H9 (cell line): ENCODE data around the gene PYHIN1. TPM values are rescaled to one million over a fixed set of nuclear protein-coding genes. Genes with fewer than 3 reads are reported as not detected.
"Not testable (repeated sequence)": the region's sequence is repeated elsewhere in the genome, so short reads cannot be mapped to it uniquely, and the experiment has no call there.

Source experiments
- DNase-seq: peaks from one replicate; pipeline ENCODE4 v3.0.0-alpha.2; 2017
- H2AFZ ChIP-seq: one replicate; pipeline ENCODE4 v1.6.1; 2013; ENCODE audit warnings: mild to moderate bottlenecking, low read length, control low read depth, moderate library complexity
- H2AK5ac ChIP-seq: 2 replicates; pipeline ENCODE4 v1.6.1; 2013; ENCODE audit warnings: low read length, control low read depth, mixed read lengths; ENCODE audit not compliant: insufficient read length
- H2BK120ac ChIP-seq: one replicate; pipeline ENCODE4 v1.6.1; 2013; ENCODE audit warnings: low read depth, mild to moderate bottlenecking, low read length, control low read depth, inconsistent platforms; ENCODE audit not compliant: poor library complexity, severe bottlenecking
- H2BK12ac ChIP-seq: 2 replicates; pipeline ENCODE4 v1.6.1; 2013; ENCODE audit warnings: low read length, control low read depth, mixed read lengths, low read depth; ENCODE audit not compliant: insufficient read length
- H2BK15ac ChIP-seq: 2 replicates; pipeline ENCODE4 v1.6.1; 2013; ENCODE audit warnings: low read depth, low read length, control low read depth
- H2BK20ac ChIP-seq: one replicate; pipeline ENCODE4 v1.6.1; 2013; ENCODE audit warnings: low read depth, mild to moderate bottlenecking, low read length, control low read depth, inconsistent platforms; ENCODE audit not compliant: poor library complexity, severe bottlenecking
- H2BK5ac ChIP-seq: 2 replicates; pipeline ENCODE4 v1.6.1; 2013; ENCODE audit warnings: low read length, control low read depth, mixed read lengths; ENCODE audit not compliant: insufficient read length
- H3K14ac ChIP-seq: 2 replicates; pipeline ENCODE4 v1.6.1; 2013; ENCODE audit warnings: low read length, control low read depth; ENCODE audit not compliant: insufficient read depth
- H3K18ac ChIP-seq: 2 replicates; pipeline ENCODE4 v1.6.1; 2013; ENCODE audit warnings: low read depth, mild to moderate bottlenecking, mixed read lengths, low read length, control low read depth; ENCODE audit not compliant: insufficient read length
- H3K23ac ChIP-seq: 2 replicates; pipeline ENCODE4 v1.6.1; 2013; ENCODE audit warnings: low read length, control low read depth, mixed read lengths, low read depth; ENCODE audit not compliant: insufficient read length
- H3K23me2 ChIP-seq: 2 replicates; pipeline ENCODE4 v1.6.1; 2013; ENCODE audit warnings: low read depth, mild to moderate bottlenecking, mixed read lengths, low read length, control low read depth; ENCODE audit not compliant: insufficient read length, poor library complexity, severe bottlenecking
- H3K27ac ChIP-seq: 2 replicates; pipeline ENCODE4 v1.5.1; 2013; ENCODE audit warnings: low read length, control low read depth, mixed read lengths, low read depth; ENCODE audit not compliant: insufficient read length
- H3K27me3 ChIP-seq: 2 replicates; pipeline ENCODE4 v1.6.1; 2013; ENCODE audit warnings: low read length, control low read depth, inconsistent platforms; ENCODE audit not compliant: insufficient read depth
- H3K4ac ChIP-seq: 2 replicates; pipeline ENCODE4 v1.6.1; 2013; ENCODE audit warnings: low read depth, mild to moderate bottlenecking, control low read depth, inconsistent platforms, low read length, moderate library complexity
- H3K4me1 ChIP-seq: 2 replicates; pipeline ENCODE4 v1.6.1; 2013; ENCODE audit warnings: low read length, control low read depth, inconsistent platforms; ENCODE audit not compliant: insufficient read depth
- H3K4me2 ChIP-seq: 2 replicates; pipeline ENCODE4 v1.6.1; 2013; ENCODE audit warnings: low read length, control low read depth, mixed read lengths; ENCODE audit not compliant: insufficient read length, insufficient read depth
- H3K56ac ChIP-seq: 2 replicates; pipeline ENCODE4 v1.6.1; 2013; ENCODE audit warnings: low read depth, mild to moderate bottlenecking, mixed read lengths, low read length, control low read depth; ENCODE audit not compliant: insufficient read length
- H3K79me1 ChIP-seq: 2 replicates; pipeline ENCODE4 v1.6.1; 2013; ENCODE audit warnings: low read depth, mild to moderate bottlenecking, moderate library complexity, low read length, control low read depth, inconsistent platforms; ENCODE audit not compliant: insufficient read depth, poor library complexity, severe bottlenecking
- H3K79me2 ChIP-seq: 2 replicates; pipeline ENCODE4 v1.6.1; 2013; ENCODE audit warnings: low read length, control low read depth, inconsistent platforms; ENCODE audit not compliant: insufficient read depth
- H3K9ac ChIP-seq: 2 replicates; pipeline ENCODE4 v1.6.1; 2013; ENCODE audit warnings: low read length, control low read depth, mixed read lengths; ENCODE audit not compliant: insufficient read length; ENCODE audit errors: extremely low read depth
- H3K9me3 ChIP-seq: one replicate; pipeline ENCODE4 v1.6.1; 2013; ENCODE audit warnings: low read depth, low read length, inconsistent platforms; ENCODE audit not compliant: control insufficient read depth
- H3T11ph ChIP-seq: one replicate; pipeline ENCODE4 v1.6.1; 2013; ENCODE audit warnings: mild to moderate bottlenecking, low read length, control low read depth, inconsistent platforms
- H4K20me1 ChIP-seq: one replicate; pipeline ENCODE4 v1.6.1; 2013; ENCODE audit not compliant: control insufficient read depth, insufficient read length, insufficient read depth
- H4K5ac ChIP-seq: 2 replicates; pipeline ENCODE4 v1.6.1; 2013; ENCODE audit warnings: low read depth, mild to moderate bottlenecking, mixed read lengths, low read length, control low read depth; ENCODE audit not compliant: insufficient read length
- H4K8ac ChIP-seq: replicated peaks from 2 replicates; pipeline ENCODE4 v1.6.1; 2013; ENCODE audit warnings: low read length, control low read depth, mixed read lengths, low read depth; ENCODE audit not compliant: insufficient read length
- H4K91ac ChIP-seq: 2 replicates; pipeline ENCODE4 v1.6.1; 2013; ENCODE audit warnings: low read depth, mild to moderate bottlenecking, moderate library complexity, mixed read lengths, low read length, control low read depth; ENCODE audit not compliant: insufficient read length
- H3K27ac Mint-ChIP-seq, 3 experiments: 2 replicates in 2 of 3; 3 replicates in 1 of 3; pipeline ENCODE4 v1.8.0; 2020 to 2021; ENCODE audit warnings: mixed read lengths in 3 of 3, mild to moderate bottlenecking in 1 of 3, moderate library complexity in 1 of 3
- H3K27me3 Mint-ChIP-seq: 2 replicates; pipeline ENCODE4 v1.8.0; 2021; ENCODE audit warnings: low read depth, mild to moderate bottlenecking, moderate library complexity, mixed read lengths
- H3K36me3 Mint-ChIP-seq, 3 experiments: 2 replicates in 2 of 3; 3 replicates in 1 of 3; pipeline ENCODE4 v1.8.0; 2020 to 2021; ENCODE audit warnings: low read depth in 3 of 3, mixed read lengths in 3 of 3; ENCODE audit not compliant: insufficient read depth in 1 of 3
- H3K4me1 Mint-ChIP-seq, 2 experiments: 2 replicates each; pipeline ENCODE4 v1.8.0; 2020; ENCODE audit warnings: mixed read lengths in 2 of 2
- H3K4me3 Mint-ChIP-seq, 2 experiments: 2 replicates in 1 of 2; 3 replicates in 1 of 2; pipeline ENCODE4 v1.8.0; 2020 to 2021; ENCODE audit warnings: mild to moderate bottlenecking in 2 of 2, mixed read lengths in 2 of 2, moderate library complexity in 1 of 2
- H3K9me3 Mint-ChIP-seq, 2 experiments: 2 replicates in 1 of 2; 3 replicates in 1 of 2; pipeline ENCODE4 v1.8.0; 2020; ENCODE audit warnings: mild to moderate bottlenecking in 2 of 2, mixed read lengths in 2 of 2, moderate library complexity in 1 of 2
- WGBS: extraction: QIAGEN DNeasy Blood & Tissue Kit; methylation state at CpG from one replicate; pipeline ENCODE4 v1.1.7; 2013; ENCODE audit warnings: missing lambda C conversion rate, low lambda C conversion rate, mixed read lengths; ENCODE audit not compliant: insufficient read length; ENCODE audit errors: extremely low coverage; 5-methylcytosine and 5-hydroxymethylcytosine counted together
- total RNA-seq: library from RNA; stranded (reverse); gene quantifications from 2 replicates; pipeline ENCODE4 v1.2.1, GENCODE V29; 2021
- TF ChIP-seq, protein P1 (sequence below): fragments of 200-600 bp; sonication (generic); conservative IDR thresholded peaks from 3 replicates; pipeline ENCODE4 v1.8.0; 2021; ENCODE audit warnings: antibody characterized with exemption, mild to moderate bottlenecking

PYHIN1 gene
- total RNA-seq, 1 experiment from 2014 or later = not detected

DNA sequence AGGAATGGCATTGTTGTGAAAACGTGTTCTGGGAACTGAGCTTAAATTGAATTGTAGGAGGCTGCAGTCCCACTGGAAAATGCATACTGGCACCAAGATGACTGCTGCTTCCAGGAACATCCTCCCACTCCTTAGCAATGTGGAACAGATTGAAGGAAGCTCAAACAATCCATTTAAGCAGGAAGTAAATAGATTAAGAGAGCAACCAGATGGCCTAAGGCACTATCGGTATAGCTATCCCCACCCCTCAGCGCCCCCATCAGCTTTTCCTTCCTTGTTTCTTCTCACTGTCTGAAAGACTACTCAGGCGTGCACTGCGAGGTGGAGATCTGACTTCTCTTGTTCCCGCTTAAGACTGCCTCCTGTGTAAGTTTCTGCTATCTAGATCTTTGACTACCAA lies 74.3 kb downstream of the PYHIN1 start:
- Histone ChIP-seq H4K91ac (no peak overlapping the region), H3K9ac (no peak overlapping the region), H3K27me3 (peaks cover 19% of the 10 kb centered on the region; the same call in 1 of the 2 replicates), H2BK20ac (no peak overlapping the region), H4K8ac (no peak overlapping the region), H2AK5ac (no peak overlapping the region), H3K18ac (no peak overlapping the region), H3K9me3 (no peaks in the 10 kb centered on the region), H3K23ac (no peak overlapping the region), H4K5ac (no peak overlapping the region), H3K14ac (no peak overlapping the region), H3K4me2 (peak overlapping the region; percentile 92), H2BK15ac (no peak overlapping the region), H4K20me1 (no peaks in the 10 kb centered on the region), H3K4ac (no peak overlapping the region), H2AFZ (peak overlapping the region; percentile 46), H3K4me1 (peaks cover 9% of the 10 kb centered on the region; the same call in 1 of the 2 replicates), H3K56ac (no peak overlapping the region), H3K79me1 (no peaks in the 10 kb centered on the region), H2BK5ac (no peak overlapping the region), H2BK12ac (no peak overlapping the region), H3T11ph (no peak overlapping the region), H2BK120ac (no peak overlapping the region), H3K27ac (no peak overlapping the region), H3K23me2 (peaks cover 7% of the 10 kb centered on the region), H3K79me2 (no peaks in the 10 kb centered on the region)
- Mint-ChIP-seq H3K4me1 (peaks cover 61 to 72% of the 10 kb centered on the region in 2 experiments), H3K27ac (peak overlapping the region; percentile 20 to 95 (median 93); a peak in 6 of 7 replicates), H3K9me3 (no peaks in the 10 kb centered on the region), H3K4me3 (peak overlapping the region; percentile 52 to 74), H3K27me3 (peaks cover 12% of the 10 kb centered on the region), H3K36me3 (no peaks in the 10 kb centered on the region)
- TF ChIP-seq, protein P1, sequence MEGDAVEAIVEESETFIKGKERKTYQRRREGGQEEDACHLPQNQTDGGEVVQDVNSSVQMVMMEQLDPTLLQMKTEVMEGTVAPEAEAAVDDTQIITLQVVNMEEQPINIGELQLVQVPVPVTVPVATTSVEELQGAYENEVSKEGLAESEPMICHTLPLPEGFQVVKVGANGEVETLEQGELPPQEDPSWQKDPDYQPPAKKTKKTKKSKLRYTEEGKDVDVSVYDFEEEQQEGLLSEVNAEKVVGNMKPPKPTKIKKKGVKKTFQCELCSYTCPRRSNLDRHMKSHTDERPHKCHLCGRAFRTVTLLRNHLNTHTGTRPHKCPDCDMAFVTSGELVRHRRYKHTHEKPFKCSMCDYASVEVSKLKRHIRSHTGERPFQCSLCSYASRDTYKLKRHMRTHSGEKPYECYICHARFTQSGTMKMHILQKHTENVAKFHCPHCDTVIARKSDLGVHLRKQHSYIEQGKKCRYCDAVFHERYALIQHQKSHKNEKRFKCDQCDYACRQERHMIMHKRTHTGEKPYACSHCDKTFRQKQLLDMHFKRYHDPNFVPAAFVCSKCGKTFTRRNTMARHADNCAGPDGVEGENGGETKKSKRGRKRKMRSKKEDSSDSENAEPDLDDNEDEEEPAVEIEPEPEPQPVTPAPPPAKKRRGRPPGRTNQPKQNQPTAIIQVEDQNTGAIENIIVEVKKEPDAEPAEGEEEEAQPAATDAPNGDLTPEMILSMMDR = no peak
- no CpG with 5 or more reads among the region's 6 CpGs for whole genome bisulfite sequencing
- peak; percentile 42 for DNase-seq

DNA sequence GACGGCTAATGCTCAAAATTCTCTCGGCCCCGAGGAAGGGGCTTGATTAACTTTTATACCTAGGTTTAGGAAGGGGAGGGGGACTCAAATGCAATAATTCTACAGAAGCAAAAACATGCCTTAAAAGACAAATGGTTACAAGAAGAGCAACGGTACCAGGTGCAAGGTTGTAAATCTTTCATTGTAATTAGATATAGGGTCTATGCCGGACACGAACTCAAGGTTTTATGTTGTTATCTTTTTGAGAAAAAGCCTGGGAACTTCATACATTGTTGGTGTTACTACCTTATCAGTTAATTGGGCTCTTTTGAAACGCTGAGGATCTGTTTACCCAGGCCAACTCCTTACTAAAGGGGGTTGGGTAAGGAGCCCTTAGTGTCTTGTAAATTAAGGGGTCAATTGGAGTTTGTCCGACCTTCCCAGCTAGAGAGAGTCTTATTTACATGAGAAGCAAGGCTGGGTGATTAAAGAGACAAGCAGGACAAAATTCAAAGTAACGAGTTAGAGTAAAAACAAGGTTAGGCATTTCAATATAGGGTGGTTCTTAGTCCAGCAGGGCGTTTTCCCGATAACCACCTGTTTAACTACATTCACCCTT lies 75.0 kb downstream of the PYHIN1 start:
- not testable (repeated sequence) for H3K27ac ChIP-seq, H4K91ac ChIP-seq, H2BK5ac ChIP-seq, H3K4ac ChIP-seq, H3K4me1 ChIP-seq, H3K9me3 ChIP-seq, H4K5ac ChIP-seq, H3K79me2 ChIP-seq, H2BK120ac ChIP-seq, H3K14ac ChIP-seq, H2AK5ac ChIP-seq, H3K36me3 Mint-ChIP-seq, H2AFZ ChIP-seq, H4K8ac ChIP-seq, H2BK20ac ChIP-seq, H3K23me2 ChIP-seq, H3T11ph ChIP-seq, H3K9ac ChIP-seq, H3K9me3 Mint-ChIP-seq, H3K79me1 ChIP-seq, H3K56ac ChIP-seq, DNase-seq, H4K20me1 ChIP-seq, H3K23ac ChIP-seq, H2BK15ac ChIP-seq, H2BK12ac ChIP-seq, H3K18ac ChIP-seq
- H3K27me3 ChIP-seq = peaks cover 19% of the 10 kb centered on the region; the same call in 1 of the 2 replicates
- H3K4me3 Mint-ChIP-seq = peak overlapping the region; percentile 52 to 74
- H3K4me1 Mint-ChIP-seq = peaks cover 60 to 69% of the 10 kb centered on the region in 2 experiments
- peaks cover 12% of the 10 kb centered on the region for H3K27me3 Mint-ChIP-seq
- WGBS = no CpG with 5 or more reads among the region's 11 CpGs
- H3K4me2 ChIP-seq = peak overlapping the region; percentile 92
- H3K27ac Mint-ChIP-seq = peak overlapping the region in 2 of 3 experiments; percentile 93 to 95; a peak in 5 of 7 replicates
